CD4-positive, CD25-positive, alpha-beta regulatory T cell (primary cell): ENCODE data around the gene PDIK1L. TPM values are rescaled to one million over a fixed set of nuclear protein-coding genes. Genes with fewer than 3 reads are reported as not detected.

ENCODE experiments used
- ATAC-seq, 2 donors: fragments of 150-1000 bp; cut with Tn5 transposase; one replicate each; pipeline ENCODE4 v1.10.0; 2021; ENCODE audit warnings: low read depth in 2 of 2, moderate number of reproducible peaks in 2 of 2, moderate library complexity in 1 of 2
- DNase-seq, 3 donors: peaks; one replicate each; pipeline versions ENCODE4 v3.0.0 to v3.0.0-alpha.2; 2012 to 2022; ENCODE audit warnings: mixed read lengths in 1 of 3
- H3K27ac ChIP-seq: one replicate; pipeline ENCODE4 v1.7.0; 2013; ENCODE audit warnings: mild to moderate bottlenecking, low read length; ENCODE audit not compliant: insufficient read depth, poor library complexity, severe bottlenecking
- H3K27me3 ChIP-seq: one replicate; pipeline ENCODE4 v1.7.0; 2013; ENCODE audit warnings: low read length; ENCODE audit not compliant: control insufficient read depth, insufficient read depth
- H3K36me3 ChIP-seq: one replicate; pipeline ENCODE4 v1.7.0; 2013; ENCODE audit warnings: mild to moderate bottlenecking, low read length, moderate library complexity; ENCODE audit not compliant: control insufficient read depth, insufficient read depth
- H3K4me1 ChIP-seq: 2 replicates; pipeline ENCODE4 v1.7.0; 2013; ENCODE audit warnings: mild to moderate bottlenecking, low read length; ENCODE audit not compliant: insufficient read depth, control insufficient read depth, poor library complexity, severe bottlenecking
- H3K4me3 ChIP-seq: one replicate; pipeline ENCODE4 v1.7.0; 2013; ENCODE audit warnings: low read depth, mild to moderate bottlenecking, low read length, moderate library complexity
- H3K9me3 ChIP-seq, 2 experiments: 1 replicate in 1 of 2; 2 replicates in 1 of 2; pipeline ENCODE4 v1.7.0; 2013; ENCODE audit warnings: low read length in 2 of 2, mild to moderate bottlenecking in 1 of 2, moderate library complexity in 1 of 2; ENCODE audit not compliant: control insufficient read depth in 2 of 2
- H3K27ac Mint-ChIP-seq, 3 donors: one replicate each; pipeline ENCODE4 v1.8.0; 2020 to 2022; ENCODE audit warnings: mild to moderate bottlenecking in 3 of 3, mixed read lengths in 3 of 3, moderate library complexity in 2 of 3
- H3K27me3 Mint-ChIP-seq: one replicate; pipeline ENCODE4 v1.8.0; 2022; ENCODE audit warnings: mild to moderate bottlenecking, mixed read lengths
- H3K36me3 Mint-ChIP-seq: one replicate; pipeline ENCODE4 v1.8.0; 2020; ENCODE audit warnings: mixed read lengths
- H3K4me1 Mint-ChIP-seq, 4 donors: one replicate each; pipeline ENCODE4 v1.8.0; 2020 to 2022; ENCODE audit warnings: mixed read lengths in 4 of 4, mild to moderate bottlenecking in 1 of 4
- H3K4me3 Mint-ChIP-seq, 4 donors: one replicate each; pipeline ENCODE4 v1.8.0; 2020 to 2022; ENCODE audit warnings: mild to moderate bottlenecking in 4 of 4, mixed read lengths in 4 of 4, moderate library complexity in 3 of 4
- H3K9me3 Mint-ChIP-seq, 7 donors: one replicate each; pipeline ENCODE4 v1.8.0; 2020 to 2022; ENCODE audit warnings: mixed read lengths in 7 of 7, mild to moderate bottlenecking in 3 of 7, moderate library complexity in 2 of 7
- polyA plus RNA-seq, 4 donors: library from polyadenylated mRNA; unstranded; fragments of 300-500 nt; fragmentation: Illumina TruSeq; gene quantifications; one replicate each; pipeline ENCODE4 v1.2.3, GENCODE V29; 2021
- total RNA-seq: library from RNA; stranded (reverse); gene quantifications from one replicate; pipeline ENCODE4 v1.2.3, GENCODE V29; 2022

PDIK1L gene
- total and polyA plus RNA-seq, 5 donors from 2014 or later = 5.1 to 11.1 (median 7.0) TPM

GRCh38 chr1:26070963-26071342 is 40.7 kb upstream of the PDIK1L start:
- DNase-seq (no peak), ATAC-seq (no peak)
- Mint-ChIP-seq H3K27ac (no peak overlapping the region), H3K4me1 (peaks cover 0 to 5% (median 0%) of the 10 kb centered on the region in 4 donors), H3K27me3 (peaks cover 28% of the 10 kb centered on the region), H3K36me3 (no peaks in the 10 kb centered on the region), H3K9me3 (no peaks in the 10 kb centered on the region), H3K4me3 (no peak overlapping the region)
- H3K36me3 ChIP-seq = no peaks in the 10 kb centered on the region
- no peak overlapping the region for H3K27ac ChIP-seq
- H3K9me3 ChIP-seq = no peaks in the 10 kb centered on the region
- no peaks in the 10 kb centered on the region for H3K4me1 ChIP-seq
- peaks cover 12% of the 10 kb centered on the region for H3K27me3 ChIP-seq
- no peak overlapping the region for H3K4me3 ChIP-seq

GRCh38 chr1:26072305-26072704 is 39.3 kb upstream of the PDIK1L start:
- Mint-ChIP-seq H3K36me3 (no peaks in the 10 kb centered on the region), H3K9me3 (peaks cover 0 to 2% (median 0%) of the 10 kb centered on the region in 7 donors), H3K4me3 (no peak overlapping the region), H3K27me3 (peaks cover 23% of the 10 kb centered on the region), H3K27ac (peak overlapping the region in 1 of 3 donors; percentile 23), H3K4me1 (peaks cover 0 to 5% (median 0%) of the 10 kb centered on the region in 4 donors)
- no peaks in the 10 kb centered on the region for H3K9me3 ChIP-seq
- peaks cover 10% of the 10 kb centered on the region for H3K27me3 ChIP-seq
- no peak for ATAC-seq
- H3K4me1 ChIP-seq = no peaks in the 10 kb centered on the region
- H3K4me3 ChIP-seq = no peak overlapping the region
- no peaks in the 10 kb centered on the region for H3K36me3 ChIP-seq
- H3K27ac ChIP-seq = no peak overlapping the region
- no peak for DNase-seq

- H3K27me3 ChIP-seq = peaks cover 9% of the 10 kb centered on the region
- no peak overlapping the region for H3K4me3 ChIP-seq
- DNase-seq = peak in 1 of 3 donors; percentile 10
- no peak overlapping the region for H3K27ac Mint-ChIP-seq
- H3K4me1 ChIP-seq = no peaks in the 10 kb centered on the region
- no peak overlapping the region for H3K27ac ChIP-seq
- no peaks in the 10 kb centered on the region for H3K36me3 Mint-ChIP-seq
- ATAC-seq = no peak
- H3K4me1 Mint-ChIP-seq = peaks cover 0 to 5% (median 0%) of the 10 kb centered on the region in 4 donors
- no peak overlapping the region for H3K4me3 Mint-ChIP-seq
- H3K9me3 ChIP-seq = no peaks in the 10 kb centered on the region
- peaks cover 18% of the 10 kb centered on the region for H3K27me3 Mint-ChIP-seq
- H3K36me3 ChIP-seq = no peaks in the 10 kb centered on the region
- H3K9me3 Mint-ChIP-seq = peaks cover 0 to 2% (median 0%) of the 10 kb centered on the region in 7 donors
These were observed 36.0 kb upstream of the PDIK1L start for GRCh38 chr1:26075421-26076144.

GRCh38 chr1:26077524-26077923 is 34.1 kb upstream of the PDIK1L start:
- H3K27me3 Mint-ChIP-seq = peaks cover 16% of the 10 kb centered on the region

GRCh38 chr1:26078286-26079177 is 33.1 kb upstream of the PDIK1L start:
- Mint-ChIP-seq H3K27me3 (peaks cover 25% of the 10 kb centered on the region), H3K36me3 (no peaks in the 10 kb centered on the region), H3K9me3 (peaks cover 0 to 2% (median 0%) of the 10 kb centered on the region in 7 donors), H3K27ac (no peak overlapping the region), H3K4me3 (no peak overlapping the region), H3K4me1 (peaks cover 0 to 5% (median 0%) of the 10 kb centered on the region in 4 donors)
- H3K36me3 ChIP-seq = no peaks in the 10 kb centered on the region
- DNase-seq = no peak
- no peak for ATAC-seq
- H3K4me3 ChIP-seq = no peak overlapping the region
- H3K27me3 ChIP-seq = peaks cover 3% of the 10 kb centered on the region
- H3K9me3 ChIP-seq = no peaks in the 10 kb centered on the region
- H3K4me1 ChIP-seq = no peaks in the 10 kb centered on the region
- H3K27ac ChIP-seq = no peak overlapping the region

More at GRCh38 chr1:26077524-26077923, 34.1 kb upstream of the PDIK1L start:
- no peak overlapping the region for H3K27ac Mint-ChIP-seq
- H3K9me3 Mint-ChIP-seq = peaks cover 0 to 2% (median 0%) of the 10 kb centered on the region in 7 donors
- Histone ChIP-seq H3K27me3 (peaks cover 8% of the 10 kb centered on the region), H3K36me3 (no peaks in the 10 kb centered on the region), H3K4me3 (no peak overlapping the region), H3K4me1 (no peaks in the 10 kb centered on the region), H3K27ac (no peak overlapping the region), H3K9me3 (no peaks in the 10 kb centered on the region)
- no peaks in the 10 kb centered on the region for H3K36me3 Mint-ChIP-seq
- H3K4me3 Mint-ChIP-seq = no peak overlapping the region
- ATAC-seq = no peak
- no peak for DNase-seq
- peaks cover 0 to 5% (median 0%) of the 10 kb centered on the region in 4 donors for H3K4me1 Mint-ChIP-seq

- H3K4me1 Mint-ChIP-seq = peaks cover 0 to 5% (median 0%) of the 10 kb centered on the region in 4 donors
- Histone ChIP-seq H3K27ac (no peak overlapping the region), H3K9me3 (no peaks in the 10 kb centered on the region), H3K27me3 (peaks cover 7% of the 10 kb centered on the region), H3K4me3 (no peak overlapping the region), H3K36me3 (no peaks in the 10 kb centered on the region), H3K4me1 (no peaks in the 10 kb centered on the region)
- H3K27me3 Mint-ChIP-seq = peaks cover 31% of the 10 kb centered on the region
- peaks cover 0 to 2% (median 0%) of the 10 kb centered on the region in 7 donors for H3K9me3 Mint-ChIP-seq
- ATAC-seq (no peak), DNase-seq (no peak)
- no peaks in the 10 kb centered on the region for H3K36me3 Mint-ChIP-seq
- H3K27ac Mint-ChIP-seq = no peak overlapping the region
- no peak overlapping the region for H3K4me3 Mint-ChIP-seq
These were observed 32.5 kb upstream of the PDIK1L start for GRCh38 chr1:26079178-26079563.

GRCh38 chr1:26079960-26080814 is 31.4 kb upstream of the PDIK1L start:
- peaks cover 0 to 2% (median 0%) of the 10 kb centered on the region in 7 donors for H3K9me3 Mint-ChIP-seq
- Histone ChIP-seq H3K36me3 (no peaks in the 10 kb centered on the region), H3K27me3 (peaks cover 12% of the 10 kb centered on the region), H3K27ac (no peak overlapping the region), H3K9me3 (no peaks in the 10 kb centered on the region), H3K4me3 (no peak overlapping the region), H3K4me1 (no peaks in the 10 kb centered on the region)
- no peak overlapping the region for H3K27ac Mint-ChIP-seq
- no peaks in the 10 kb centered on the region for H3K36me3 Mint-ChIP-seq
- peaks cover 0 to 5% (median 0%) of the 10 kb centered on the region in 4 donors for H3K4me1 Mint-ChIP-seq
- no peak overlapping the region for H3K4me3 Mint-ChIP-seq
- peaks cover 37% of the 10 kb centered on the region for H3K27me3 Mint-ChIP-seq
- DNase-seq = no peak
- no peak for ATAC-seq
